Testis (tissue), 2 donors: ENCODE results near the gene TPST1.
"Not testable (repeated sequence)": the region's sequence is repeated elsewhere in the genome, so short reads cannot be mapped to it uniquely, and the experiment has no call there.

Experiments
- CTCF ChIP-seq, 3 experiments: fragments of 450-650 bp in 2 of 3; fragments of 200-600 bp in 1 of 3; sonication (generic) in 1 of 3; IDR thresholded peaks; one replicate each; pipeline ENCODE4 v1.5.1; 2016 to 2019; ENCODE audit warnings: antibody characterized with exemption in 3 of 3, mild to moderate bottlenecking in 2 of 3, moderate library complexity in 1 of 3
- POLR2A ChIP-seq: fragments of 450-650 bp; IDR thresholded peaks from one replicate; pipeline ENCODE4 v1.6.1; 2017; ENCODE audit warnings: antibody characterized with exemption, mild to moderate bottlenecking, moderate library complexity

GRCh38 chr7:66398841-66399240, 193.7 kb downstream of the TPST1 start:
- TF ChIP-seq CTCF (IDR thresholded peaks at IDR 0.05); POLR2A: not testable (repeated sequence)
